ENCODE measurements around the gene ALS2CL.

Gene ALS2CL

DNA sequence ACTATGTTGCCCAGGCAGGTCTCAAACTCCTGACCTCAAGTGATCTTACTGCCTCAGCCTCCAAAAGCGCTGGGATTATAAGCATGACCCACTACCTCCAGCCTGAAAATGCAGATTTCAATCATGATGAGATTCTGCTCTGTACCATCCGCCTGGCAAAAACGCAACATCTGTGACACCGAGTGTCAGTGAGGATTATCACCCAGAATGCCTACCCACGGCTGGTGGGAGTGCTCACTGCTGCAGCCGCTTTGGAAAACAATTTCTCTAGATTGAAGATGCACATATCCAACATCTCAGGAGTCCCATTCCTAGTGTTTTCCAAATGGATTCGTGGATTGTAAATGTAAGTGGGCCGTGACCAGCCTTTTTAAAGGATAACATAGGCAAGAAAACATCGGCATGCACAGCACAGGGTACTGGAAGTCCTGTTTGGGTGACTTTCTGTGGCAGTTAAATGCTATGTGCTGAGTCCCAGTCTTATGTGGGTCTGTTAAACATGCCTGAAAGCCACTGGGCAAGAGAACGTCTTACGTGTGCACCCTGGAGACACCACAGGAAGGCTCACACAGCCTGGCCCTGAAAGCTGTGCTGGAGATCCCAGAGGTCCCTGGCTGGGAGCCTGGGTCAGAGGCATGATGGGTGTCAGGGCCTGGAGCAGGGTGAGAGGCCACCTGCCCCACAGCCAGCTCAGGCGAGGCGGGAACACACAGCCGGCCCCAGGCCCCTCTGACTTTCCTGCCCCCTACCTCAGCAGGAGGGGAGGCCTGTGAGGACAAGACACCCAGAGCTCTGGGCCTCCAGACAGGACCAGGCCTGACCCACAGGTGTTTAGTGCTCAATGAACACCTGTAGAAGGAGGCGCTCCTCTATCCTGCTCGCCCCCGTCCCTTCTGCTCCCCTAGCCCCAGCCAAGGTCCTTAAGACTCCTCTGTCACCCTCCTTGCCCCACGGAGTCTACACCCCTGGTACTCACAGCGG, 23.3 kb upstream of the ALS2CL start:
- DNase-seq = no peak

DNA sequence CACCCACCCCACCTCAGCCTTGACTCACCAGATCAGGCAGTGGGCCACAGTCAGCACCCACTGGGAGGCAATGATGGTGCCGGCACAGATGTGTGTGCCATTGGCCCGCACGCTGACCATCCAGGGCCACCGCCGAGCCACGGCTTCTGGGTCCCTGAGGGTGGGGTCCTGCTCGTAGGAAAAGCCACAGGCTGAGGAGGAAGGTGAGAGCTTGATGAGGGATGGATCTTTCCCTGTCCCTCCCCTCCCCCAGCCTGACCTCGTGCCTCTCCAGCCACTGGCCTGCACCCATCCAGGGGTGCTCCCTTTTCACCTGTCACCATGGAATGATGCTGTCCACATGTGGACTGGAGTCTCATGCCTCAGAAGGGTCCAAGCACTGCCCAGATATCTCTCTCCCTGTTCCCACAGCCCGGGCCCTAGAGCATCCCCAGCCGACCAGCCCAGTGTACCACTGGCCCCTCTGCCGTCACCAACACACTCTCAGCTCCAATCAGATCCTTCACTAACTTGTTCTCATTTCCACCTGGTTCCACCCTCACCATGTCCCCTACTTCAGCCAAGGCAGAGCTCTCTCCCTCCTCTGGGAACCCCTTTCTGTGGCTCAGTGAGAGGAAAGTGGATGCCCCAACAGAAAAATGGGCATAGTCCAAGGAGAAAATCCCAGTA, 22.2 kb upstream of the ALS2CL start:
- no peak for DNase-seq

DNA sequence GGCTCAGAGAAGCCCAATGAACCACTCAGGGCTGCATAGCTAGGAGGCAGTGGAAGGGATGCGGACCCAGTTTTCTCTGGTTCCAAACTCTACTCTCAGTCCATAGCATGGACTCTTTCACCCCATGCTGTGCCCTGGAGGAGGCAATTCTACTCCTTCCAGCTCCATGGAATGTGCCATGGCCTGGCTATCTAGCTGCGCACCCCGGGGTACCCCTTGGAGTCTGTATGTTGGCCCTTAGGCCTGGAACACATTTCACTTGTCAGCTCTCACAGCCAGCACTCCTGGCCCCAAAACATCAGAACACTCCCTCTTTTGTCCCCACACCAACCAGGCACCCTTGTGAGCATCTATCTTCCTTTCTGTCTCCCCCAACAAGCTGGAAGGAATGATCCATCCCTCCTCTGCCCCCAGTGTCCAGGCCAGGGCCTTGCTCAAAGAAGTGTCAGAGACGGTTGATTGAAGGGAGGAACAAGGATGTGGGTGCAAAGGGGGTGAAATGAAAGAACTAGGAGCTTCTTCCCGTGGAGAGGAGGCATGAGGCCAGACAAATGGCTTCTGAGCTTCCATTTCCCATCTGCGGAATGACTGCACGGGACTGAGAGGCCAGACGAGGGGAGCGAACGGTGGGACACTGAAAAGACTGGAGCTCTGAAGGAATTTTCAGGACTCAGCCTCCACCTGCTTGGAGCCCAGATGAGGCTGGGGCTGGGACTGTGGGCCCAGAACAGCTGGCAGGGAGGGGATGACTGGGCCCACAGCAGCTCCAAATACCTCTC, 21.4 kb upstream of the ALS2CL start:
- no peak for DNase-seq

GRCh38 chr3:46713898-46714552, 20.5 kb upstream of the ALS2CL start:
- DNase-seq = no peak

DNA sequence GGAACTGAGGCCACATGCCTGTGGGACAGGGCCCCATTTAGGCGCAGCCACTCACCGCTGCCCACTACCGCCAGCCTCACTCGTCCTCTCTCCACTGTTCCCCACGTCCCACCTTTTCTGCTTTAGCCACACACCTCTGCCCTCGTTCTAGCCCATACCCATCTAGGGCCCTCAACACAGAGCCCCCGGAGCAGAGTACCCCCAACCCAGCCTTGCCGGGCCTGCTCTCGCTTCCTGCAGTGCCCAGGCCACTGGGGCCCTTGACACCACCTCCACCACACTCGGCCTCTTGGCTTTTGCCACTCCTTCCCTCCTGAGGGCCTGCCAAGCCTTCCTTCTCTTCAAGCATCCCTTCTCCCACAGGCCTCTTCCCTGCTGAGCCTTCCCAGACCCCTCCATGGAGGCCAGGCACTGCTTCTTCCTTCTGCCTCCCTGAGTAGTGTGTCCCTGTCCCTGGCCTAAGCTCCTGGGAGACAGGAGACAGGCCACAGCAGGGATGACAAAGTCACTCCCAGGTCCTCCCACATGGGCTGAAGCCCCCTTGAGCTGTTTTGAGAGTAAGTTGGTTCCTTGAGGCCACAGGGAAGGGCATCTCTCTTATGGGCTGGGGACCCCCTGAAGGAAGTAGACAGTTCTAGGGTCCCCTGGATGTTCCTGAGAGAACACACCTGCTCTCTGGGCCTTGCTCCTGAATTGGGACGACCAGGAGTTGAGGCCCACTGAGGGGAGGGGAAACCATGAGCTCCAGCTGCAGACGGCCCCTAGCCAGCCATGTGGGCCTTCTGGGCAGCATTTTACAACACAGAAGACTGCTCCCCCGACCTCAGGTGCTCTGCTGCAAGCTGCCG, 19.8 kb upstream of the ALS2CL start:
- no peak for DNase-seq

DNA sequence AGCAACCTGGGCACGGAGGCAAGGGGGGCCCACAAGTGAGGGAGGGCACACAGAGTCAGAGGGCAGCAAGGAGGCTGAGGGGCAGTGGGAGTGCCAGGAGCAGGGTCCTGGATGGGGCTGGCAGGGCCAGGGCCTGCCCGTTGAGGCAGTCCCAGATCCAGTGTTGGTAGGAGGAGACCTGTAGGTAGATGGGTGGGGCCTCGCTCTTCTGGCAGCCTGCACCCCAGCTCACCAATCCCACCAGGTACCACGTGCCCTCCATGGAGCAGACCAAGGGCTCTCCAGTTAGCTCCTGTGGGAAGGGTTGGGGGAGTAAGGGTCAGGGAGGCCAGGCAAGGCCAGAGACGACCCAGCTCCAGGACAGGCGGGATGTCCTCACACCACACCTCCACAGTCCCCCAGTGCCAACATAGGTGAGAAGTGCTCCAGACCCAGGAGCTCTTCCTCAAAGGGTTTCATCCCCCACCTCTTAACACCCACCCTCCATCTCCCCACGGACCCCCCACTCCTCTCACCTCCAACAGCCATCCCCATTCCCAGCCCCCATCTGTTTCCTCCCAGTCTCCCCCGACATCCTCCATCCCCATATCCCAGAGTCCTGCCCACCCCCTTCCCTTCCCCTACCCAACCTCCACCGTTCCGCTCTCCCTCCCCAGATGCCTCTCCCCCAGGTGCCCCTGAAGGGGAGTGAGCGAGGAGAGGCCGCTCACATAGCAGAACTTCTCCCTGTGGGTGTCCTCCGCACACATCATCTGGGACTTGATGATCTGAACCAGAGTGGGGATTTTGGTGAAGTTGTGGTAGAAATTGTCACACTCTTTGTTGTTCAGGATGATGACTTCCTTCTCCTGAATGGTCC, 18.9 kb upstream of the ALS2CL start:
- DNase-seq = no peak

DNA sequence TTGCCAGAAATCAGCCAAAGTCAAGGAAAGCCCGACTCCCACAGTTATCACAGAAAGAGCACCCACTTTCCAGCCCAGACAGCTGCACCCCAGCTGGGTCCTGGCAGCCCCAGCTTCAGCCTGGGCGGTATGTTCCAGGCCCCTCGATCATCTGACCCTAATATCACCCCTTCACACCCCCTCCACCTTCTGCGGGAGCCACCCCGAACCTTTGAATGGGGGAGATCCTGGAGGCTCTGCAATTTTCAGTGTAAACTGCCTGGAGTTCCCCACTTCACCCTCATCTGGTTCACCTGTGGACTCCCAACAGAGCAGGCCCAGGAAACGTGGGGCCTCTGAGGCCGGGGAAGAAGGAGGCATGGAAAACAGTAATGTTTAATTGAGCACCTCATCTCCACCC, 18.3 kb upstream of the ALS2CL start:
- DNase-seq = no peak

DNA sequence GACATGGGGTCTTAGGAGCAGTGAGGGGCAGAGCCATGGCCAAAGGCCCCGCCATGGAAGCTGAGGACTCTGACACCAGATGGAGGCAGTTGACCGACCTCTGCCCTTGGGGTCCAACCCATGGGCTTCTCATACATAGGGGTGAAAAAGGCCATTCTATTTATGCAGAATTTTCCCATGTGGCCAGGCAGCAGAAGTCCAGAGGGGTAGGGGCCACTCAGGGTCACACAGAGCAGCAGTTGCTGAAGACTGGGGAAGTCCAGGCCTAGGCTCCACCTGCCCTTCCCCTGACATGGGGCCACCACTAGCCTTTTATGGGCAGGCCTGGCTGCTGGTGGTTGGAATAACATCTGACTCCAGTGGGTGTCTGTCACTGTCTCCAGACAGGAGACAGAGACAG, 17.8 kb upstream of the ALS2CL start:
- DNase-seq = no peak

GRCh38 chr3:46710671-46711295, 17.3 kb upstream of the ALS2CL start:
- no peak for DNase-seq

DNA sequence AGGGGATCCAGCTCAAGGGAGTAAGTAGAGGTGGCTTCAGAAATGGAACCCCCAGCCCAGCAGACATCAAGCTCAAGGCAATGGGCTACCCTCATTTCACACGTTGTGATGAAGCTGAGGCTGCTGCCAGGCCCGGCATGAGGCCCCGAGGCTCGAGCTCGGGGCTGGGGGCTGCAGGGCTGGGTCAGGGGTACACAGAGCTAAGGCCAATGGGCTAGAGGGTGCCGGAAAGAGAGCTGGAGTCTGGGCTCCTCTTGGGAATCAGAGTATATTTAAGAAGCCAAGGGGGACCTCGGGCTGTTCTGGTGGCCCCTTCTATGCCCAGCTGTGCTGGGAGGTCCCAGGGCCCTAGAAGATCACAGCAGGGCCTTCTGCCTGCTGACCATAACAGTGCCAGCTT, 16.8 kb upstream of the ALS2CL start:
- DNase-seq = no peak

DNA sequence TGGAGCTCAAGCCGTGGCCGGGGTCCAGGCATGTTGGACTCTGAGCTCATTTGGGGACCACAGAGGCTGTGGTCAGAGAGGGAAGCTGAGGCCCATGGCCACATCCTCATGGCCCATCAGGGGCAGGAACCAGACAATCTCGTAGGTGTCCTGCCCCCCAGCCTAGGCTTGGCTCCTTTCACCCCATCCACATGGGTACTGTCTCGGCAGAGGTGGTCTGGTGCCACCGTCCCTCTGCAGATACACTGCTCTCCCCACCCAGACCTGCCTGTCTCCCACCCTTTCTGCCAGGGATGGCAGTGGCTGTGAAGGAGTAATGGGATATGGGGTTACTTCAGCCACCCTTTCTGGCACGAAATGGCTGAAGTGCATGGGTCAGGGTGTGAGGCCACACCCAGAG, 16.2 kb upstream of the ALS2CL start:
- no peak for DNase-seq

DNA sequence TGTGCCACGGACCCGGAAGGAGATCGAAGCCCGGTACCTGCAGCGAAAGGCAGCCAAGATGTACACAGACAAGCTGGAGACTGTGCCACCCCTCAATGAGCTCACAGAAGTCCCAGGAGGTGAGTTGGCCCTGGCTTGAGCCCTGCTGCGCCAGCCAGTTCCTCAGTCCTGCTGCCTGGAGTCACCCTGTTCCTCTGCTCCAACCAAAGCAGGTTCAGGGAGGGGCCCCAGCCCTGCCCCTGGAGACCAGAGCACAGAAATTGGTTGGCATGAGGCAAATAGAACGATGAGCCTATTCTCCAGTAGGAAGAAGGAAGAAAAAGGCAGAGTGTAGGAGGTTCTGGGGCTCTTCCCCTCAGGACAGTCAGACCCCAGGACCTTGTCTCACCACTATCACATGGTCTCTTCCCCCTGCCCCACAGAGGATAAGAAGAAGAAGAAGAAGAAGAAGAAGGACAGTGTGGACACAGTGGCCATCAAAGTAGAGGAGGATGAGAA, 15.7 kb upstream of the ALS2CL start:
- no peak for DNase-seq

GRCh38 chr3:46708401-46709156, 15.1 kb upstream of the ALS2CL start:
- no peak for DNase-seq

GRCh38 chr3:46707601-46708011, 14.1 kb upstream of the ALS2CL start:
- DNase-seq = no peak

DNA sequence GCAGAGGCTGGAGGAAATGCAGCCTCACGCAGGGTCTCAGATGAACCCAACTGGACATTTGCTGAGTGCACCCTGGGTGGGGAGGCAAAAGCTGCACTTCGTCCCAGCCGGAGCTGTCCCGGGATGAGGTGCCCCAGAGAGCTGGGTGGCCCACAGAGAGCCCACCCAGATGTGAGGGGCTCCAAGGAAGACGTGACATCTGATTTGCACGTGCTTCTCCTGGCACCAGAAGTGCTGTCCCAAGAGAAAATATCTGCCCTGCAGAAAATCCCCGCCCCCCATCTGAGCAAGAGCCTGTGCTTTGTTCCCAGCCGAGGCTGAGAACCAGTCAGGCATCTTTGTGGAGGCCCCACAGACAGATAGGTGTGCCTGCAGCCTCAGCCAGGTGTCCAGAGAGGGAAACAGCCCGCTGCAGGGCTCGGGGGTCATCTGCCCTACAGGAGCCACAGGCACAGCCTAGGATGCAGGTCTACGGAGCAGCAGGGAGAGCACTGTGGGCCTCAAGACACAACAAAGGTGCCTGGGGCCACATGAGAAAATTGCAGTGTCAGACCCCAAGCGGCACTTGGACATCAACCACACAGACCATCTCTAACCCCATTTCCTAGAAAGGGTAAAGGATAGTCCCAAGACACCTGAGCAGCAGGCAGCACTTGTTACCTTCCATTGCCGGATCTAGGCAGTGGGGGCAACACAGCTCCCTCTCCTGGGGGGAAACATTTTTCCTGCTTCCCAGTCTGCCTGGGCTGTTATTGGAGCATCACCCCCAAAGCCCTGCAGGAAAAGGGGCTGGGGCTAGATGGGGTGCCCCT, 13.5 kb upstream of the ALS2CL start:
- DNase-seq = no peak

DNA sequence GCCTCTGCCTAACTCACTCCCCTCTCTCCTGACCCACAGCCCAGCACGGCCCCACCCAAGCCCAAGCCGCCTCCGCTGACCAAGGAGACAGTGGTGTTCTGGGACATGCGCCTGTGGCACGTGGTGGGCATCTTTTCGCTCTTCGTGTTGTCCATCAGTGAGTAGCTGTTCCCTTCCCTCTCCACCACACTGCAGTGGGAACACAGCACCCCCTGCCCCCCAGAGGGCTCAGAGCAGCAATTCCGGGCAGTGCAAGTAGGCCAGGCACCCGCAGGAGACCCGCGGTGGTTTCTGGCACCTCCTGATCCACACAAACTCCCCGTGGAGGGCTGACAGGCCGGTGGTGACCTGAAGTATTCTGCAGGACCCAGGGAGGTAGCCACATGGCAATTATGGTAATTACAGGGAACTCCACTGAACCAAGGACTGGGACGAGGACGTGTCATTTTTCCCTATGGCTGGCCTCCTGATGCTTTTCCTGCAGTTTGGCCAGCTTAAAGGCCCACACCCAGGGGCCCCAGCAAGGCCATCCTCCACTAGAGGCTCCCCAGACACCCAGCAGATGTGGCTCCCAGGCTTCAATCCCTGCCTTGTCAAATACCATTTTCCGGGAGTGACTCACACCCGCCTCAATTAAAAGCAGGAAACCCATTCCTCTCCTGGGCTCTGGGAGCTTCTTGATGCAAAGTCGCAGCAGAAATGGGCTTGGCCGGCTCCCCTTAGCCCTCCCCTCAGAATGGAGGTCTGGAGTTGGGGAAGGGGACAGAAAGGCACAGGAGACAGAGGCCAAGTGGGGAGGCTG, 12.5 kb upstream of the ALS2CL start:
- DNase-seq = no peak

DNA sequence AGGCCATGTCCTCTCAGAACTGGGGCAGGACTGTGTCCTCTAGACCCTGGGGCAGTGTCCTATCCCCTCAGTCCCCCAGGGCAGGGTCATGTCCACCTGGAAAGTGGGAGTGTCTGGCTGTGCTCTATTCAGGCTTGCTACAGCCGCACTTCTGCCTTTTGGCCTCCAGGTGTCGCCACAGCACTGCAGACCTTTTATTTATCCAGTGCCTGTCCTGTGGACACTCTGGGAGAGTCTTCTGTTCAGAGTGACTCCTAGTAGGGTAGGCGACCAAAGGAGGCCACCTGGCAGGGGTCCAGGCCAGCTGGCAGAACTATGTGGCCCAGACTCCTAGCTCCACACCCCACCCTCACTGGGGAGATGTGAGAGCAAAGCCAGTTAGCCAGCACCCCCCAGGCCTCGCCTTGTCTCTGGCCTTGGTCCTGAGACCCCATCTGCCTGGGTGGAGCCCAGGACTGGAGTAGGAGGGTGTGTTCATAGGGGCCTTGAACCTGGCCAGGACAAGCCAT, 11.6 kb upstream of the ALS2CL start:
- DNase-seq = peak; percentile 66 to 73
